ENCODE measurements around the gene GABRE. TPM values are rescaled to one million over a fixed set of nuclear protein-coding genes. Genes with fewer than 3 reads are reported as not detected.

GABRE gene
- total RNA-seq, 1 donor from 2014 or later, result 13.5 TPM

- DNase-seq (ENCODE audit: low spot score in 2 of 2), result no peak
- H3K27ac ChIP-seq, result no peak overlapping the region
- H3K27me3 ChIP-seq, result no peaks in the 10 kb centered on the region
- no peak overlapping the region for H3K4me3 ChIP-seq
- no peaks in the 10 kb centered on the region for H3K36me3 ChIP-seq
- TF ChIP-seq, protein P1, sequence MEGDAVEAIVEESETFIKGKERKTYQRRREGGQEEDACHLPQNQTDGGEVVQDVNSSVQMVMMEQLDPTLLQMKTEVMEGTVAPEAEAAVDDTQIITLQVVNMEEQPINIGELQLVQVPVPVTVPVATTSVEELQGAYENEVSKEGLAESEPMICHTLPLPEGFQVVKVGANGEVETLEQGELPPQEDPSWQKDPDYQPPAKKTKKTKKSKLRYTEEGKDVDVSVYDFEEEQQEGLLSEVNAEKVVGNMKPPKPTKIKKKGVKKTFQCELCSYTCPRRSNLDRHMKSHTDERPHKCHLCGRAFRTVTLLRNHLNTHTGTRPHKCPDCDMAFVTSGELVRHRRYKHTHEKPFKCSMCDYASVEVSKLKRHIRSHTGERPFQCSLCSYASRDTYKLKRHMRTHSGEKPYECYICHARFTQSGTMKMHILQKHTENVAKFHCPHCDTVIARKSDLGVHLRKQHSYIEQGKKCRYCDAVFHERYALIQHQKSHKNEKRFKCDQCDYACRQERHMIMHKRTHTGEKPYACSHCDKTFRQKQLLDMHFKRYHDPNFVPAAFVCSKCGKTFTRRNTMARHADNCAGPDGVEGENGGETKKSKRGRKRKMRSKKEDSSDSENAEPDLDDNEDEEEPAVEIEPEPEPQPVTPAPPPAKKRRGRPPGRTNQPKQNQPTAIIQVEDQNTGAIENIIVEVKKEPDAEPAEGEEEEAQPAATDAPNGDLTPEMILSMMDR (IDR thresholded peaks at IDR 0.05), result no peak
- no peaks in the 10 kb centered on the region for H3K9me3 ChIP-seq
- H3K4me1 ChIP-seq, result no peaks in the 10 kb centered on the region
- intact Hi-C loops (cut with DNase I), result loop anchor here (10.0 kb wide), 1 partner anchor 859 kb away; the partner anchor contains the start of genes CETN2 and NSDHL
Measured at GRCh38 chrX:151975736-151976275, 1.3 kb upstream of the GABRE start.

DNA sequence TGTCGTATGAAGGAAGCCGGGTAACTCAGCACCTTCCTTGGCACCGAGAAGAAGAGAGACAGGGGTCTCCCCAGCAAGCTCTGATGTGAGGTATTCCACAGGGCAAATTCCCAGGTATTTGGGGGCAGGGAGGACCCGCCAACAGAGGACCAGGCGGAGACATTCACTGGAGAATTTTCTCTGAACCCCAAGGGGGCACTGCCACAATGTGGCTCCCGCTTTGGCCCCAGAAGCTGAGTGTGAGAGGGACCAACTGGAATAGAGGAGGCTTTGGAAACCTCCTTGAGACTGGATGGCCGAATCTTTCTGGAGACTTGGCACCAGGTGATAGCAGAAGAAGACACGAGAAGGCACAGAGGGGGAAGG is 735 bp upstream of the GABRE start:
- H3K27ac ChIP-seq, result no peak overlapping the region
- no peaks in the 10 kb centered on the region for H3K36me3 ChIP-seq
- H3K4me1 ChIP-seq, result no peaks in the 10 kb centered on the region
- H3K9me3 ChIP-seq, result no peaks in the 10 kb centered on the region
- TF ChIP-seq, protein P1 (IDR thresholded peaks at IDR 0.05), result no peak
- intact Hi-C loops (cut with DNase I), result loop anchor here (10.0 kb wide), 1 partner anchor 860 kb away; the partner anchor contains the start of genes CETN2 and NSDHL
- no peak for DNase-seq (ENCODE audit: low spot score in 2 of 2)
- no peaks in the 10 kb centered on the region for H3K27me3 ChIP-seq
- H3K4me3 ChIP-seq, result peak overlapping the region; percentile 53 to 84

- DNase-seq (ENCODE audit: low spot score in 2 of 2), result peak in 1 of 2 donors; percentile 67
- peaks cover 0 to 3% of the 10 kb centered on the region in 2 donors for H3K36me3 ChIP-seq
- TF ChIP-seq, protein P1 (IDR thresholded peaks at IDR 0.05), result no peak
- H3K4me1 ChIP-seq, result no peaks in the 10 kb centered on the region
- no peaks in the 10 kb centered on the region for H3K27me3 ChIP-seq
- H3K4me3 ChIP-seq, result peak overlapping the region; percentile 53 to 84
- H3K27ac ChIP-seq, result peak overlapping the region; percentile 73 to 79
- no peaks in the 10 kb centered on the region for H3K9me3 ChIP-seq
- intact Hi-C loops (cut with DNase I), result loop anchor here (5.0 to 10.0 kb wide), 2 partner anchors 577 to 861 kb away; partner anchors contain the start of genes CETN2, NSDHL and VMA21
Measured at GRCh38 chrX:151973851-151974335, 583 bp downstream of the GABRE start.

GRCh38 chrX:151973060-151973661 is 1.3 kb downstream of the GABRE start:
- peak overlapping the region; percentile 73 to 79 for H3K27ac ChIP-seq
- H3K4me1 ChIP-seq, result no peaks in the 10 kb centered on the region
- no peaks in the 10 kb centered on the region for H3K9me3 ChIP-seq
- H3K27me3 ChIP-seq, result no peaks in the 10 kb centered on the region
- TF ChIP-seq, protein P1 (IDR thresholded peaks at IDR 0.05), result no peak
- H3K4me3 ChIP-seq, result peak overlapping the region; percentile 53 to 84
- intact Hi-C loops (cut with DNase I), result loop anchor here (5.0 to 10.0 kb wide), 2 partner anchors 576 to 862 kb away; partner anchors contain the start of genes CETN2, NSDHL and VMA21
- DNase-seq (ENCODE audit: low spot score in 2 of 2), result no peak
- peaks cover 1 to 10% of the 10 kb centered on the region in 2 donors for H3K36me3 ChIP-seq

GRCh38 chrX:151970661-151971060 is 3.8 kb downstream of the GABRE start:
- intact Hi-C loops (cut with DNase I), result loop anchor here (5.0 to 10.0 kb wide), 2 partner anchors 573 to 864 kb away; partner anchors contain the start of genes CETN2, NSDHL and VMA21
- H3K27ac ChIP-seq, result peak overlapping the region; percentile 10 to 29
- no peaks in the 10 kb centered on the region for H3K27me3 ChIP-seq
- no peak overlapping the region for H3K4me3 ChIP-seq
- H3K4me1 ChIP-seq, result no peaks in the 10 kb centered on the region
- H3K9me3 ChIP-seq, result no peaks in the 10 kb centered on the region
- peak in 1 of 2 donors; percentile 82 for DNase-seq (ENCODE audit: low spot score in 2 of 2)
- peaks cover 3 to 12% of the 10 kb centered on the region in 2 donors for H3K36me3 ChIP-seq
- TF ChIP-seq, protein P1 (IDR thresholded peaks at IDR 0.05), result no peak
